GM19395 (cell line): ENCODE results near the gene OLA1.

Experiments used
- ATAC-seq: cut with Tn5 transposase; IDR thresholded peaks from one replicate; pipeline ENCODE4 v1.9.1; 2021; ENCODE audit warnings: mild to moderate bottlenecking, moderate library complexity; ENCODE audit not compliant: unreplicated experiment

OLA1 gene

GRCh38 chr2:174180726-174181236, 67.6 kb downstream of the OLA1 start:
- ATAC-seq: no peak

- ATAC-seq: no peak
Observed at GRCh38 chr2:174180165-174180724, 68.1 kb downstream of the OLA1 start.

- no peak for ATAC-seq
Observed at GRCh38 chr2:174177316-174177890, 70.9 kb downstream of the OLA1 start.

- no peak for ATAC-seq
Observed at GRCh38 chr2:174176898-174177297, 71.4 kb downstream of the OLA1 start.

GRCh38 chr2:174174741-174175140, 73.6 kb downstream of the OLA1 start:
- no peak for ATAC-seq

GRCh38 chr2:174172802-174173355, 75.5 kb downstream of the OLA1 start:
- no peak for ATAC-seq

- no peak for ATAC-seq
Observed at GRCh38 chr2:174171686-174172445, 76.5 kb downstream of the OLA1 start.

GRCh38 chr2:174169372-174169771, 79.0 kb downstream of the OLA1 start:
- ATAC-seq: no peak

- no peak for ATAC-seq
Observed at GRCh38 chr2:174166261-174166660, 82.1 kb downstream of the OLA1 start.

GRCh38 chr2:174161490-174161889, 86.8 kb downstream of the OLA1 start:
- no peak for ATAC-seq

GRCh38 chr2:174158003-174158402, 90.3 kb downstream of the OLA1 start:
- ATAC-seq: no peak

- ATAC-seq: no peak
Observed at GRCh38 chr2:174157053-174157452, 91.3 kb downstream of the OLA1 start.

- ATAC-seq: no peak
Observed at GRCh38 chr2:174153757-174154680, 94.3 kb downstream of the OLA1 start.

GRCh38 chr2:174149530-174149929, 98.8 kb downstream of the OLA1 start:
- no peak for ATAC-seq

- no peak for ATAC-seq
Observed at GRCh38 chr2:174148833-174149232, 99.5 kb downstream of the OLA1 start.

GRCh38 chr2:174145827-174146226, 102.5 kb downstream of the OLA1 start:
- no peak for ATAC-seq

GRCh38 chr2:174142290-174142689, 106.0 kb downstream of the OLA1 start:
- no peak for ATAC-seq

GRCh38 chr2:174138161-174138560, 110.2 kb downstream of the OLA1 start:
- no peak for ATAC-seq

GRCh38 chr2:174135981-174136380, 112.4 kb downstream of the OLA1 start:
- no peak for ATAC-seq

GRCh38 chr2:174125090-174125489, 123.2 kb downstream of the OLA1 start:
- ATAC-seq: no peak

GRCh38 chr2:174124181-174124580, 124.2 kb downstream of the OLA1 start:
- ATAC-seq: no peak
